ENCODE results near the gene ITPR1.

DNA sequence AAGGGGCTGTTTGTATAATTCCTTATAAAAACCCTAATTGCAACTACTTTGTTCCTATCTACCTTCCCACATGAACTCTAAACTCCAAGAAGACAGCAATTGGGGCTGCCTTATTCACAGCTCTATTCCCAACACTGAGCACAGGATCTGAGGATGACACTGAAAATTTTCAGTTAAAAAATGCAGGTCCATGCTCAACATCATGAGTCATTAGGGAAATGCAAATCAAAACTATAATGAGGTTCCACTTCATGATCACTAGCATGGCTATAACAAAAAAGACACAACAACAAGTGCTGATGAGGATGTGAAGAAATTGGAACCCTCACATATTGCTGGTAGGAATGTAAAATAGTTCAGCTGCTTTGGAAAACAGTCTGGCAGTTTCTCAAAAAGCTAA lies 39.0 kb upstream of the ITPR1 start:
- TF ChIP-seq, protein P1, sequence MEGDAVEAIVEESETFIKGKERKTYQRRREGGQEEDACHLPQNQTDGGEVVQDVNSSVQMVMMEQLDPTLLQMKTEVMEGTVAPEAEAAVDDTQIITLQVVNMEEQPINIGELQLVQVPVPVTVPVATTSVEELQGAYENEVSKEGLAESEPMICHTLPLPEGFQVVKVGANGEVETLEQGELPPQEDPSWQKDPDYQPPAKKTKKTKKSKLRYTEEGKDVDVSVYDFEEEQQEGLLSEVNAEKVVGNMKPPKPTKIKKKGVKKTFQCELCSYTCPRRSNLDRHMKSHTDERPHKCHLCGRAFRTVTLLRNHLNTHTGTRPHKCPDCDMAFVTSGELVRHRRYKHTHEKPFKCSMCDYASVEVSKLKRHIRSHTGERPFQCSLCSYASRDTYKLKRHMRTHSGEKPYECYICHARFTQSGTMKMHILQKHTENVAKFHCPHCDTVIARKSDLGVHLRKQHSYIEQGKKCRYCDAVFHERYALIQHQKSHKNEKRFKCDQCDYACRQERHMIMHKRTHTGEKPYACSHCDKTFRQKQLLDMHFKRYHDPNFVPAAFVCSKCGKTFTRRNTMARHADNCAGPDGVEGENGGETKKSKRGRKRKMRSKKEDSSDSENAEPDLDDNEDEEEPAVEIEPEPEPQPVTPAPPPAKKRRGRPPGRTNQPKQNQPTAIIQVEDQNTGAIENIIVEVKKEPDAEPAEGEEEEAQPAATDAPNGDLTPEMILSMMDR (IDR thresholded peaks at IDR 0.05) = no peak
- no peak for TF ChIP-seq POLR2A (IDR thresholded peaks at IDR 0.05)
- TF ChIP-seq EP300 (IDR thresholded peaks at IDR 0.05) = no peak
